HG02642 (cell line): ENCODE results near the gene PSAT1.
"Not testable (repeated sequence)": the region's sequence is repeated elsewhere in the genome, so short reads cannot be mapped to it uniquely, and the experiment has no call there.

Source experiments
- ATAC-seq: cut with Tn5 transposase; IDR thresholded peaks from one replicate; pipeline ENCODE4 v1.9.1; 2021; ENCODE audit warnings: mild to moderate bottlenecking; ENCODE audit not compliant: unreplicated experiment, poor library complexity

Gene PSAT1

GRCh38 chr9:78296893-78297671 lies at the start of gene PSAT1:
Gene PSAT1 (plus strand): TSS chr9:78297125. CDS start chr9:78297211, 86 bp downstream.
- ATAC-seq, result peak; percentile 99

GRCh38 chr9:78248635-78249034 lies 48.3 kb upstream of the PSAT1 start:
- no peak for ATAC-seq

GRCh38 chr9:78249542-78249941 lies 47.4 kb upstream of the PSAT1 start:
- no peak for ATAC-seq

GRCh38 chr9:78252616-78253015 lies 44.3 kb upstream of the PSAT1 start:
- no peak for ATAC-seq

GRCh38 chr9:78253285-78253684 lies 43.6 kb upstream of the PSAT1 start:
- no peak for ATAC-seq

GRCh38 chr9:78261403-78262001 lies 35.4 kb upstream of the PSAT1 start:
- ATAC-seq, result no peak

- ATAC-seq, result no peak
Measured at GRCh38 chr9:78262655-78263054, 34.3 kb upstream of the PSAT1 start.

GRCh38 chr9:78267889-78268288 lies 29.0 kb upstream of the PSAT1 start:
- no peak for ATAC-seq

- no peak for ATAC-seq
Measured at GRCh38 chr9:78269784-78270183, 27.1 kb upstream of the PSAT1 start.

GRCh38 chr9:78272307-78272706 lies 24.6 kb upstream of the PSAT1 start:
- no peak for ATAC-seq

- no peak for ATAC-seq
Measured at GRCh38 chr9:78273761-78274160, 23.2 kb upstream of the PSAT1 start.

- ATAC-seq, result no peak
Measured at GRCh38 chr9:78278177-78278777, 18.6 kb upstream of the PSAT1 start.

- ATAC-seq, result no peak
Measured at GRCh38 chr9:78278801-78279200, 18.1 kb upstream of the PSAT1 start.

- ATAC-seq, result no peak
Measured at GRCh38 chr9:78280982-78281668, 15.8 kb upstream of the PSAT1 start.

- not testable (repeated sequence) for ATAC-seq
Measured at GRCh38 chr9:78284181-78284580, 12.7 kb upstream of the PSAT1 start.

- no peak for ATAC-seq
Measured at GRCh38 chr9:78286125-78286524, 10.8 kb upstream of the PSAT1 start.

GRCh38 chr9:78286946-78287388 lies 10.0 kb upstream of the PSAT1 start:
- no peak for ATAC-seq

- ATAC-seq, result no peak
Measured at GRCh38 chr9:78288214-78288892, 8.6 kb upstream of the PSAT1 start.

GRCh38 chr9:78289474-78289873 lies 7.5 kb upstream of the PSAT1 start:
- no peak for ATAC-seq

GRCh38 chr9:78291240-78291925 lies 5.5 kb upstream of the PSAT1 start:
- ATAC-seq, result no peak
